Measurements from ENCODE around the gene DLEC1.
"Not testable (repeated sequence)": the region's sequence is repeated elsewhere in the genome, so short reads cannot be mapped to it uniquely, and the experiment has no call there.

The DLEC1 gene

GRCh38 chr3:38133209-38133556, 94.2 kb downstream of the DLEC1 start:
- H3K4me1 Mint-ChIP-seq = peaks cover 26 to 51% of the 10 kb centered on the region in 2 donors
- ATAC-seq (replicated peaks) = no peak
- H3K36me3 Mint-ChIP-seq = peaks cover 24 to 51% of the 10 kb centered on the region in 2 donors
- no peak overlapping the region for H3K4me3 Mint-ChIP-seq
- H3K27me3 Mint-ChIP-seq = no peaks in the 10 kb centered on the region
- no peaks in the 10 kb centered on the region for H3K9me3 Mint-ChIP-seq
- H3K27ac Mint-ChIP-seq = peak overlapping the region; percentile 9
- DNase-seq = no peak

DNA sequence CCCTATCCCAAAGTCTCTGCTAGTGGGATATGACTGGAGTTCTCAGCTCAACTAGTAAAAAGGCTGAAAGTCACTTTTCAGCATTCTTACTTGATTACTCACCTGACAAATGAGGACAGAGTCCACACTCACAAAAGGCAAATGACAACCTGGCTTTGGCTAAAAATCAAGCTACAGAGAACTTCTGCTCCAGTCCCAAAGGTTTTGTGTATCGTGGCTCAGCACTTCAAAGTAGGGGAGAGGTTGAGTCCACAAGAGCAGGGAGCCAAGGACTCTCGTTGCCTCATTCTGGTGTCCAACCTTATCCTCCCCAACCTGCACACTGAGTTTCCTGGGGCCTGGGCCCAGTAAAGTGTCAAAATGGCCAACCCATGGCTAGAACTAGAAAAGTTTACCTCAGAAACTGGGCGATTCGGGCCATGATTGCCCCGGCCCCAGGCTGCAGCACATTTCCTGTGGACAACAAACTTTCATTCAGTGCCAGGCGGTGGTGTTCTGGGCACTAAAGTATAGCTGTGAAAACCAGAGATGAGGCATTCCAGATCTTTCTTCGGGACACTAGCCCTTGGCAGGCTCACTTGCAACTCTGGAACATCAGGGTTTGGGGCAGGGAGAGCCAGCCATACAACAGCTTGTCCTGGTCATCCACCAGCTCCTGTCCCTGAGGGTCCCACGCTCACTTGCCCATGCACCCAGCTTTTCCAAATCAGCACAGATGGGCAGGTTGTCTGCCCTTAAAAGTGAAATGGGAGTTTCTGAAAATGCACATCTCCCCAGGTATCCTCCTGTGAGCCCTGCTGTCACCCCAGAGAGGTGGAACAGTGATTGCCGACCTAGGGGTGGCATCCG, 94.8 kb downstream of the DLEC1 start:
- Mint-ChIP-seq H3K36me3 (peaks cover 24 to 50% of the 10 kb centered on the region in 2 donors), H3K9me3 (no peaks in the 10 kb centered on the region), H3K4me1 (peaks cover 28 to 55% of the 10 kb centered on the region in 2 donors), H3K27me3 (no peaks in the 10 kb centered on the region), H3K27ac (peak overlapping the region; percentile 9), H3K4me3 (no peak overlapping the region)
- DNase-seq (no peak), ATAC-seq (replicated peaks) (no peak)

GRCh38 chr3:38134517-38135143, 95.6 kb downstream of the DLEC1 start:
- Mint-ChIP-seq H3K36me3 (peaks cover 16 to 43% of the 10 kb centered on the region in 2 donors), H3K4me3 (peak overlapping the region in 1 of 2 donors; percentile 69)
- H3K27ac Mint-ChIP-seq = not testable (repeated sequence)

DNA sequence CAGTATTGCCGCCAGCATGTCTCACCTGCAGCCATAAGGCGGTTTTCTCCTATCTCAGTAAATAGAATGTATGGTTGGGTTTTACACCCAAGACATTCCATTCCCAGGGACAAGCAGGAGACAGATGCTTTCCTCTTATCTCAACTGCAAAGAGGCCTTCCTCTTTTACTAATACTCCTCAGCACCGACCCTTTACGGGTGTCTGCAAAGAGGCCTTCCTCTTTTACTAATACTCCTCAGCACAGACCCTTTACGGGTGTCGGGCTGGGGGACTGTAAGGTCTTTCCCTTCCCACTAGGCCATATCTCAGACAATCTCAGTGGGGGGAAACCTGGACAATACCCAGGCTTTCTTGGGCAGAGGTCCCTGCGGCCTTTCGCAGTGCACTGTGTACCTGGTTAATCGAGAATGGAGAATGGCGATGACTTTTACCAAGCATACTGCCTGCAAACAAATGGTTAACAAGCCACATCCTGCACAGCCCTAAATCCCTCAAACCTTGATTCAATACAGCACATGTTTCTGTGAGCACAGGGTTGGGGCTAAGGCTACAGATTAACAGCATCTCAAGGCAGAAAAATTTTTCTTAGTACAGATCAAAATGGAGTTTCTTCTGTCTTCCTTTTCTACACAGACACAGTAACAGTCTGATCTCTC, 96.7 kb downstream of the DLEC1 start:
- not testable (repeated sequence) for DNase-seq

More at GRCh38 chr3:38134517-38135143, 95.6 kb downstream of the DLEC1 start:
- H3K9me3 Mint-ChIP-seq; DNase-seq; H3K27me3 Mint-ChIP-seq; ATAC-seq (replicated peaks): not testable (repeated sequence)
- peaks cover 31 to 63% of the 10 kb centered on the region in 2 donors for H3K4me1 Mint-ChIP-seq

GRCh38 chr3:38136393-38136776, 97.4 kb downstream of the DLEC1 start:
- Mint-ChIP-seq H3K9me3 (no peaks in the 10 kb centered on the region), H3K27me3 (no peaks in the 10 kb centered on the region), H3K4me1 (peaks cover 46 to 69% of the 10 kb centered on the region in 2 donors), H3K4me3 (peak overlapping the region; percentile 85 to 87), H3K36me3 (peaks cover 19 to 44% of the 10 kb centered on the region in 2 donors), H3K27ac (peak overlapping the region; percentile 92)
- ATAC-seq (replicated peaks) = peak in 1 of 2 donors; percentile 4
- no peak for DNase-seq

More for the DNA sequence above, 96.7 kb downstream of the DLEC1 start:
- ATAC-seq (replicated peaks); H3K27me3 Mint-ChIP-seq; H3K9me3 Mint-ChIP-seq: not testable (repeated sequence)
- Mint-ChIP-seq H3K27ac (peak overlapping the region; percentile 92), H3K4me1 (peaks cover 41 to 68% of the 10 kb centered on the region in 2 donors), H3K4me3 (peak overlapping the region; percentile 85 to 87), H3K36me3 (peaks cover 16 to 42% of the 10 kb centered on the region in 2 donors)

DNA sequence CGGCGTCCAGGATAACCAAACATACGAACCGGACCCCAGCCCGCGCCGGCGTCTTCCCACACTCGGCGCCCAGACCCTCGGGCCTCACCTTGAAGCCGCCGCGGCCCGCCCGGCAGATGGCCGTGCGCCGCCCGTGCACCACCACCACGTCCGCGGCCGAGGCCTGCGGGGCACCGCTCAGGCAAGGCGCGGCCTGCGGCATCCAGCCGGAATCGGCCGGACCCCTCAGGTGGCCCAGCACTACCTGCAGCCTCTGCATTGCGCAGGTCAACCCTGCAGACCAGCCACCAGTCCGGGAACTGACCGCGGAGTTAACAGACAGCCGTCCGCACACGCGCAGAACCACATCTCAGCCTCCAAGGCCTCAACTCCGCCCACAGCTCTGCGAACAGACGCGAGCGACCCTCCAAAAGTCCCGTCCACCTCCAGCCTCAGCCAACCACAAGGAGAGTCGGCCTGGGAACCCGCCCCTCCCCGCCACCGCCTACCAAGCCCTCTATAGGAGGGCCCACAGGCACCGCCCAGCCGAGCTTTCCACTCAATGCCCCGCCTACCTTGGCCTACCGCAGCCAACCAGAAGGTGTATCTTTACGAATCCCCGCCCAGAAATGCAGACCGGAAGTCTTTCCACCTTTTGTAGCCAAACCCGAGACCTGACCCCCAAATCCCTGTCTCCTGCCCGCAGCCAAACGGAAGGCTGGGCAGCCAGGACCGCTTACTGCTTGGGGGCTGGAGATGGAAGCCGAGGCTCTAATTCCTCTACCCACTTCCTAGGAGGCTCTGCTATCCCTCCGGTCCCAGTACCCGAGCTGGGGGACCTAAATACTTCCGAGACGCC, 98.0 kb downstream of the DLEC1 start, which contains the start of gene ACAA1:
ACAA1 (minus strand) TSS at position 351 of the 838 bp plus-strand sequence; CDS start at position 259, 92 bp downstream.
- peaks cover 22 to 44% of the 10 kb centered on the region in 2 donors for H3K36me3 Mint-ChIP-seq
- H3K4me1 Mint-ChIP-seq = peaks cover 50 to 75% of the 10 kb centered on the region in 2 donors
- ATAC-seq (replicated peaks) (peak; percentile 90 to 93), DNase-seq (peak; percentile 97)
- H3K9me3 Mint-ChIP-seq = no peaks in the 10 kb centered on the region
- peak within 1 kb of the TSS; percentile 92 for H3K27ac Mint-ChIP-seq
- no peaks in the 10 kb centered on the region for H3K27me3 Mint-ChIP-seq
- peak within 1 kb of the TSS; percentile 85 to 87 for H3K4me3 Mint-ChIP-seq

DNA sequence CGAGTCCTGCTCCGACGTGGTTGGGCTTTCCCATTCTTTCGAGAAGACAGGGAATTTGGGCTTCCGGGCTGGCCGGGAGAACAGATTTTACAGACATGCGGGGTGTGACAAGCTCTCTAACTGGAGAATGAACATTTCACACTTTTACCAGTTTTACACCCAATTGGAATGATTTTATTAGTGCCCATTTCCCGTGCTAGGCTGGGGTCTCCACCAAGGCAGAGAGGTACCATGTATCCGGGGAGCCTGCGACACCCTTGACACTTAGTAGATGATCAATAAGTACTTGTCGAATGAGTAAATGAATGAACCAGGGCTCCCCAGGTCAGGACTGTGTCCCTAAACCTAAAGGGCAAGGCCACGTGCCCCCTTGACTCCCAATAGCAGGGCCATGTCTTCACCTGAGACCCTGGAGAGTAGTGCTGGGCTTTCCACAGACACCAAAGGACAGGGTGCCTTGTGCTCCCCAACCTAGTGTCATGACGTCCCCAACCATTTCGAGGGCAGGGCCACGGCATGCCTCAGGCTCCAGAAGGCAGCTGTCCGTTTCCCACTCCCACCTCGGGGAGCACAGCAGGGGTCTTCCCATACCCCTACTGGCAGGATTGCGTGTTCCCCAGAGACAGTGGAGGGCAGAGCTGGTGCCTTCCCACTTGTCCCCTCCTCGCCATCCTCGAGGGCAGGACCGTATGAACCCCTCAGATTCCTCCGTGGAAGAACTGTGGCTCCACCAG, 98.8 kb downstream of the DLEC1 start:
- peaks cover 49 to 79% of the 10 kb centered on the region in 2 donors for H3K4me1 Mint-ChIP-seq
- H3K4me3 Mint-ChIP-seq = peak overlapping the region; percentile 85 to 87
- H3K36me3 Mint-ChIP-seq = peaks cover 25 to 45% of the 10 kb centered on the region in 2 donors
- DNase-seq (peak; percentile 37), ATAC-seq (replicated peaks) (peak in 1 of 2 donors; percentile 21)
- no peaks in the 10 kb centered on the region for H3K27me3 Mint-ChIP-seq
- peak overlapping the region; percentile 92 for H3K27ac Mint-ChIP-seq
- no peaks in the 10 kb centered on the region for H3K9me3 Mint-ChIP-seq

GRCh38 chr3:38138349-38139190, 99.6 kb downstream of the DLEC1 start, which contains the start of gene MYD88:
Gene MYD88 (plus strand): TSS chr3:38138661. CDS start chr3:38138701, 40 bp downstream.
- H3K27me3 Mint-ChIP-seq = no peaks in the 10 kb centered on the region
- no peaks in the 10 kb centered on the region for H3K9me3 Mint-ChIP-seq
- peak; percentile 84 for DNase-seq
- H3K4me1 Mint-ChIP-seq = peaks cover 47 to 75% of the 10 kb centered on the region in 2 donors
- peak; percentile 66 to 68 for ATAC-seq (replicated peaks)
- H3K4me3 Mint-ChIP-seq = peak within 1 kb of the TSS; percentile 85 to 87
- H3K27ac Mint-ChIP-seq = peak within 1 kb of the TSS; percentile 92
- H3K36me3 Mint-ChIP-seq = peaks cover 25 to 43% of the 10 kb centered on the region in 2 donors

- peak overlapping the region; percentile 92 for H3K27ac Mint-ChIP-seq
- no peak for DNase-seq
- peaks cover 50 to 79% of the 10 kb centered on the region in 2 donors for H3K4me1 Mint-ChIP-seq
- no peak for ATAC-seq (replicated peaks)
- H3K9me3 Mint-ChIP-seq = no peaks in the 10 kb centered on the region
- H3K36me3 Mint-ChIP-seq = peaks cover 23 to 43% of the 10 kb centered on the region in 2 donors
- no peaks in the 10 kb centered on the region for H3K27me3 Mint-ChIP-seq
- H3K4me3 Mint-ChIP-seq = peak overlapping the region; percentile 85 to 87
Measured at GRCh38 chr3:38139191-38139590, 100.2 kb downstream of the DLEC1 start.

DNA sequence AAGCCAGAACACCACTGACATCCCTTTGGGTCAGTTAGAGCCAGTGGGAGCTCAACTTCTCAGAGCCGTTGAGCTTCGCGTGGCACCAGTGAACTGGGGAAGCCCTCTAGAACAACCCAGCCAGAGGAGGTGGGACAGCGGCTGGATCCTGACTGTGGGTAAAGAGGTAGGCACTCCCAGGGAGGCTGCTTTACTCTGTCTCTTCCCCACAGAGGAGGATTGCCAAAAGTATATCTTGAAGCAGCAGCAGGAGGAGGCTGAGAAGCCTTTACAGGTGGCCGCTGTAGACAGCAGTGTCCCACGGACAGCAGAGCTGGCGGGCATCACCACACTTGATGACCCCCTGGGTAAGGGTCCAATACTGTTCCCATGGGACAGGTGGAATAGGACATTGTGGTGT, 100.6 kb downstream of the DLEC1 start:
- peak overlapping the region; percentile 85 to 87 for H3K4me3 Mint-ChIP-seq
- H3K27me3 Mint-ChIP-seq = no peaks in the 10 kb centered on the region
- no peak for DNase-seq
- ATAC-seq (replicated peaks) = no peak
- H3K9me3 Mint-ChIP-seq = no peaks in the 10 kb centered on the region
- peaks cover 21 to 40% of the 10 kb centered on the region in 2 donors for H3K36me3 Mint-ChIP-seq
- peak overlapping the region; percentile 92 for H3K27ac Mint-ChIP-seq
- H3K4me1 Mint-ChIP-seq = peaks cover 48 to 79% of the 10 kb centered on the region in 2 donors

- ATAC-seq (replicated peaks) (no peak), DNase-seq (no peak)
- no peak overlapping the region for H3K27ac Mint-ChIP-seq
- H3K9me3 Mint-ChIP-seq = no peaks in the 10 kb centered on the region
- H3K4me1 Mint-ChIP-seq = peaks cover 42 to 71% of the 10 kb centered on the region in 2 donors
- H3K4me3 Mint-ChIP-seq = peak overlapping the region in 1 of 2 donors; percentile 23
- peaks cover 18 to 34% of the 10 kb centered on the region in 2 donors for H3K36me3 Mint-ChIP-seq
- H3K27me3 Mint-ChIP-seq = no peaks in the 10 kb centered on the region
Measured at GRCh38 chr3:38140326-38141172, 101.5 kb downstream of the DLEC1 start.
